Measurements from ENCODE around the gene GRAMD1A. TPM values are rescaled to one million over a fixed set of nuclear protein-coding genes. Genes with fewer than 3 reads are reported as not detected.

Gene GRAMD1A
- total RNA-seq, 1 experiment from 2014 or later = 125 TPM

GRCh38 chr19:35068941-35069634 is 69.0 kb downstream of the GRAMD1A start:
- Histone ChIP-seq H3K23me2 (ENCODE audit: insufficient read length, low read depth, low read length, poor library complexity, severe bottlenecking) (no peaks in the 10 kb centered on the region), H3K14ac (ENCODE audit: insufficient read depth, low read length) (no peak overlapping the region), H3K23ac (ENCODE audit: insufficient read length, low read depth, low read length) (no peak overlapping the region), H3K4ac (ENCODE audit: low read depth, low read length) (no peak overlapping the region), H4K20me1 (ENCODE audit: control insufficient read depth, insufficient read depth, insufficient read length) (no peaks in the 10 kb centered on the region), H3K9me3 (ENCODE audit: control insufficient read depth, low read depth, low read length) (no peaks in the 10 kb centered on the region), H3K79me2 (ENCODE audit: insufficient read depth, low read length) (no peaks in the 10 kb centered on the region), H3K4me2 (ENCODE audit: insufficient read depth, insufficient read length, low read length) (peak overlapping the region; percentile 39), H3K79me1 (ENCODE audit: insufficient read depth, low read depth, low read length, poor library complexity, severe bottlenecking) (no peaks in the 10 kb centered on the region), H4K5ac (ENCODE audit: insufficient read length, low read depth, low read length) (no peak overlapping the region), H2BK5ac (ENCODE audit: insufficient read length, low read length) (no peak overlapping the region), H2BK15ac (ENCODE audit: low read depth, low read length) (no peak overlapping the region), H4K8ac (replicated peaks; ENCODE audit: insufficient read length, low read depth, low read length) (no peak overlapping the region), H3K56ac (ENCODE audit: insufficient read length, low read depth, low read length) (no peak overlapping the region), H4K91ac (ENCODE audit: insufficient read length, low read depth, low read length) (no peak overlapping the region), H2AFZ (ENCODE audit: low read length) (no peak overlapping the region), H3K27ac (ENCODE audit: insufficient read length, low read depth, low read length) (peak overlapping the region; percentile 84), H3K27me3 (ENCODE audit: insufficient read depth, low read length) (no peaks in the 10 kb centered on the region), H3T11ph (ENCODE audit: low read length) (no peak overlapping the region), H2BK120ac (ENCODE audit: low read depth, low read length, poor library complexity, severe bottlenecking) (no peak overlapping the region), H3K4me1 (ENCODE audit: insufficient read depth, low read length) (peaks cover 5% of the 10 kb centered on the region; the same call in 1 of the 2 replicates), H2BK12ac (ENCODE audit: insufficient read length, low read depth, low read length) (no peak overlapping the region), H3K9ac (ENCODE audit: extremely low read depth, insufficient read length, low read length) (no peak overlapping the region), H2BK20ac (ENCODE audit: low read depth, low read length, poor library complexity, severe bottlenecking) (no peak overlapping the region), H3K18ac (ENCODE audit: insufficient read length, low read depth, low read length) (no peak overlapping the region), H2AK5ac (ENCODE audit: insufficient read length, low read length) (no peak overlapping the region)
- peak overlapping the region; percentile 98 to 100 (median 99) for H3K27ac Mint-ChIP-seq
- peak overlapping the region; percentile 40 to 50 for H3K4me3 Mint-ChIP-seq
- H3K27me3 Mint-ChIP-seq (ENCODE audit: low read depth) = peaks cover 8% of the 10 kb centered on the region
- peaks cover 6 to 8% of the 10 kb centered on the region in 2 experiments; a peak in 4 of 5 replicates for H3K9me3 Mint-ChIP-seq
- no peak for DNase-seq
- peaks cover 0 to 4% (median 0%) of the 10 kb centered on the region in 3 experiments; a peak in 3 of 7 replicates for H3K36me3 Mint-ChIP-seq (ENCODE audit: insufficient read depth in 1 of 3, low read depth in 3 of 3)
- no CpG with 5 or more reads among the region's 10 CpGs for WGBS (ENCODE audit: extremely low coverage, insufficient read length, low lambda C conversion rate)
- TF ChIP-seq CTCF (conservative IDR thresholded peaks at IDR 0.05) = no peak
- peaks cover 26 to 29% of the 10 kb centered on the region in 2 experiments for H3K4me1 Mint-ChIP-seq
